GM18907 (cell line): Measurements from ENCODE around the gene BRD3OS.

Experiments used
- ATAC-seq: cut with Tn5 transposase; IDR thresholded peaks from one replicate; pipeline ENCODE4 v1.9.1; 2021; ENCODE audit warnings: mild to moderate bottlenecking, moderate library complexity; ENCODE audit not compliant: unreplicated experiment

Gene BRD3OS

DNA sequence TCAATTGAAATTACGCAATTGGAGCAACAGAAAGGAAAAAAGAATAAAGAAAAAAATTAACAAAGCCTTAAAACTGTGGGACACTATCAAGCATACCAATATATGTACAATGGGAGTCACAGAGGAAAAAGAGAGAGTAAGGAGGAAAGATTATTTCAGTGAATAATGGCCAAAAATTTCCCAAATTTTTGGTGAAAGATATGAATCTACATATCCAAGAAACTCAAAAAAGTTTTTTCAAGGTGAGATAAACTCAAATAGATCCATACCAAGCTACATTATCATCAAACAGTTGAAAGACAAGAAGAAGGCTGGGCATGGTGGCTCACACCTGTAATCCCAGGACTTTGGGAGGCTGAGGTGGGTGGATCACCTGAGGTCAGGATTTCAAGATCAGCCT, 51.4 kb downstream of the BRD3OS start:
- no peak for ATAC-seq
